ENCODE measurements around the gene ERBB2. TPM values are rescaled to one million over a fixed set of nuclear protein-coding genes. Genes with fewer than 3 reads are reported as not detected.

The ERBB2 gene
- total RNA-seq, 1 experiment from 2014 or later = 4,830 TPM

DNA sequence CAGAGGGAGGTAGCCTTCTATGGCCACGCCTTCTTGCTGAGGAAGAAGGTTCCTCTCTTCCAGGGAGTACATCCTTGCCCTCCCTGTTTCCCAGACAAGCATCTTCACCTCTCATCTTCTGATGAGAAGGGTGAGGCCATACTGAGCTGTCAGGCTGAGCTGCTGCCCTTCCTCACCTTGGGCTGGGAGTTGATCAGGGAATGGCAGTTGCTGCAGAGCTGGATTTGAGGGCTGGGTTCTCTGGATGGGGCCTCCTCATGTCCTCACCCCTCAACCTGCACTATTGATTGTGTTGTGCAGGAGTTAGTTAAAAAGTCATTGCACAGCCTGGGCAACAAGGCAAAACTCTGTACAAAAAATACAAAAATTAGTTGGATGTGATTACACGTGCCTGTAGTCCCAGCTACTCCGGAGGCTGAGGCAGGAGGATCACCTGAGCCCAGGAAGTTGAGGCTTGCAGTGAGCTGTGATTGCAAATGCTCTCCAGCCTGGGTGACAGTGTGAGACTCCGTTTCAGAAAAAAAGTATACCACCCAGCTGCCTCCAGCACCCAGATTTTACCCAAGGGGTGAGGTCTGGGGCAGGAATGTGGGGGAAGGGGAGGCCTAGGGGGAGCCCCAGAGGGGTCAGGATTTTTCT is 2.0 kb downstream of the ERBB2 start:
- no TSS peak for BruUV-seq (replicated peaks)
- peaks cover 74% of the 10 kb centered on the region for H3K4me1 Mint-ChIP-seq (ENCODE audit: low read depth, unreplicated experiment)
- DNase-seq = peak; percentile 90
- CTCF ChIA-PET = interaction anchor here (0.6 to 161.2 kb wide), 24 partner anchors 13 to 879 kb away, joined by 3 to 42089 read pairs (median 30); partner anchors contain the start of genes ERBB2, GRB7, GSDMA and GSDMB
- no peaks in the 10 kb centered on the region for H3K9me3 Mint-ChIP-seq (ENCODE audit: low read depth, unreplicated experiment)
- H3K4me3 Mint-ChIP-seq (ENCODE audit: low read depth, unreplicated experiment) = peak overlapping the region; percentile 71
- H3K27me3 Mint-ChIP-seq (ENCODE audit: unreplicated experiment) = no peaks in the 10 kb centered on the region
- peaks cover 83% of the 10 kb centered on the region for H3K36me3 Mint-ChIP-seq (ENCODE audit: insufficient read depth, unreplicated experiment)
- TF ChIP-seq, protein P1, sequence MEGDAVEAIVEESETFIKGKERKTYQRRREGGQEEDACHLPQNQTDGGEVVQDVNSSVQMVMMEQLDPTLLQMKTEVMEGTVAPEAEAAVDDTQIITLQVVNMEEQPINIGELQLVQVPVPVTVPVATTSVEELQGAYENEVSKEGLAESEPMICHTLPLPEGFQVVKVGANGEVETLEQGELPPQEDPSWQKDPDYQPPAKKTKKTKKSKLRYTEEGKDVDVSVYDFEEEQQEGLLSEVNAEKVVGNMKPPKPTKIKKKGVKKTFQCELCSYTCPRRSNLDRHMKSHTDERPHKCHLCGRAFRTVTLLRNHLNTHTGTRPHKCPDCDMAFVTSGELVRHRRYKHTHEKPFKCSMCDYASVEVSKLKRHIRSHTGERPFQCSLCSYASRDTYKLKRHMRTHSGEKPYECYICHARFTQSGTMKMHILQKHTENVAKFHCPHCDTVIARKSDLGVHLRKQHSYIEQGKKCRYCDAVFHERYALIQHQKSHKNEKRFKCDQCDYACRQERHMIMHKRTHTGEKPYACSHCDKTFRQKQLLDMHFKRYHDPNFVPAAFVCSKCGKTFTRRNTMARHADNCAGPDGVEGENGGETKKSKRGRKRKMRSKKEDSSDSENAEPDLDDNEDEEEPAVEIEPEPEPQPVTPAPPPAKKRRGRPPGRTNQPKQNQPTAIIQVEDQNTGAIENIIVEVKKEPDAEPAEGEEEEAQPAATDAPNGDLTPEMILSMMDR (IDR thresholded peaks at IDR 0.05; ENCODE audit: unreplicated experiment) = no peak
- intact Hi-C loops (cut with micrococcal nuclease; ENCODE audit: unreplicated experiment) = loop anchor here (1.0 to 5.0 kb wide), 7 partner anchors 26 to 715 kb away; partner anchors contain the start of genes PSMD3, STARD3 and TOP2A
- peak overlapping the region; percentile 67 for H3K27ac Mint-ChIP-seq (ENCODE audit: unreplicated experiment)

DNA sequence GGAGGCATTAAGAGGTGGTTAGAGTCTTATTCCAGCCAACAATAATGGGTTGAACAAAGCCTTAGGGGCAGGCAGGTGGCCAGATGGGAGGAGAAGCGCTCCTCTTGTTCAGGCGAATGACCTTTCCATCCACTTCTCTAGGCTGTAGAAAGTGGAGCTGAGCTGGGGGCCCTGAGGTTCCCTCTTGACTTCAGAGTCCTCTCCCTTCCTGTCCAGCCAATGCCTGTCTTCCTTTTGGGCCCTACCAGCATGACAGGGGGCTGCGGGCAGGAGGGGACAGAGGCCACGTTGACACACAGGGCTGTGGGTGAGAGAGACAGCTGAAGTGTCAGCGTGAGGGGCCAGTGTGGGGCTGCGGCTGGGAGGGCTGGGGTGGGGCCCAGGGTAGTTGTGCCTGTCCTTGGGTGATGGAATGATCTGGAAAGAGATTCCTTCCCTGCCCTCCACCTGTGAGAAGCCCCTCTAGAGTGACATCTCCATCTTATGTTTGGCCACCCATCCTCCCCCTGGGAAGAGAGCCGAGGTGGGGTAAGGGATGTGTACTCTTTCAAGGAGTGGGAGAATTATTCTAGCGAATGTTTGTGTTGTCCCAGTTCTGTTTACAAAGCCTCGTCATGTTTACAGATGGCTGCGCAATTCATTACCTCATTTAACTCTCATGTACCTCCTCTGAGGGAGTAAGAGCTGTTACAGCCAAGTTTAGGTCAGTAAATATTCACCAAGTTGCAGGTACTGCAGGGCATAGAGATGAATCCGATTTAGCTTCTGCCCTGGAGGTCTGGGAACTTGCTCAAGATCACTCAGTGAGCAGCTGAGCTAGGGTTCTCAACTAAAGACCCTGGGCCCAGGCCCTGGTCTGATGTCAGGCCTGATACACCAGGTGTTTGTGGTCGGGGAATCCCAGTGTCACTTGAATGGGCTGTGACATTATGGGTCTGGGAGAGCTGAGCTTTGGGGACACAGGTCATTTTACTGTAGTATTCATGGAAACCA is 3.3 kb downstream of the ERBB2 start:
- CTCF ChIA-PET = interaction anchor here (0.5 to 161.2 kb wide), 36 partner anchors 12 to 1845 kb away, joined by 3 to 42089 read pairs (median 5); partner anchors contain the start of genes ERBB2, GRB7, GSDMA and GSDMB
- intact Hi-C loops (cut with micrococcal nuclease; ENCODE audit: unreplicated experiment) = loop anchor here (5.0 kb wide), 3 partner anchors 51 to 714 kb away; partner anchors contain the start of gene TOP2A
- Mint-ChIP-seq H3K36me3 (ENCODE audit: insufficient read depth, unreplicated experiment) (peaks cover 96% of the 10 kb centered on the region), H3K4me3 (ENCODE audit: low read depth, unreplicated experiment) (peak overlapping the region; percentile 71), H3K27ac (ENCODE audit: unreplicated experiment) (peak overlapping the region; percentile 67), H3K9me3 (ENCODE audit: low read depth, unreplicated experiment) (no peaks in the 10 kb centered on the region), H3K27me3 (ENCODE audit: unreplicated experiment) (no peaks in the 10 kb centered on the region), H3K4me1 (ENCODE audit: low read depth, unreplicated experiment) (peaks cover 87% of the 10 kb centered on the region)
- TF ChIP-seq, protein P1 (IDR thresholded peaks at IDR 0.05; ENCODE audit: unreplicated experiment) = no peak
- BruUV-seq (replicated peaks) = no TSS peak
- DNase-seq = peak; percentile 95

DNA sequence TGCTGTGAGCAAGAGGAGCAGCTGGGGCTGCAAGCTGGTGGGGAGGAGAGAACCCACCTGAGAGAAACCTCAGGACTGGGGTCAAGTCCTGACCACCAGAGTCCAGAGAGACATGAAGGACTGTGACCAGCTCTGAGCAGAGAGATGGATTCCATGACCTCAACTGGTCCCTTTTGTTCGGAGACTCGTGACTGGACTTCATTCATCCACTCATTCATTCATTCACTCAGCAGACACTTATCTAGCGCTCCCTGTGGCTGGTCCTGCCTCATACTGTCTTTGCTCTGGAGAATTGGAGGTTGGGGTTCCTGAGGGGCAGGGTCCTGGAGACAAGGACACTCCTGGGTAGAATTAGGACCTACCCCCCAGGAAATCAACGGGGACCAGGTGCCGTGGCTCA is 4.0 kb downstream of the ERBB2 start:
- intact Hi-C loops (cut with micrococcal nuclease; ENCODE audit: unreplicated experiment) = loop anchor here (5.0 kb wide), 3 partner anchors 52 to 713 kb away; partner anchors contain the start of gene TOP2A
- CTCF ChIA-PET = interaction anchor here (0.6 to 161.2 kb wide), 25 partner anchors 11 to 1844 kb away, joined by 3 to 42089 read pairs (median 9); partner anchors contain the start of genes ERBB2, GRB7, GSDMA and GSDMB
- peak overlapping the region; percentile 67 for H3K27ac Mint-ChIP-seq (ENCODE audit: unreplicated experiment)
- peaks cover 90% of the 10 kb centered on the region for H3K4me1 Mint-ChIP-seq (ENCODE audit: low read depth, unreplicated experiment)
- no peak for DNase-seq
- TF ChIP-seq, protein P1 (IDR thresholded peaks at IDR 0.05; ENCODE audit: unreplicated experiment) = no peak
- no peaks in the 10 kb centered on the region for H3K27me3 Mint-ChIP-seq (ENCODE audit: unreplicated experiment)
- BruUV-seq (replicated peaks) = no TSS peak
- peaks cover 100% of the 10 kb centered on the region for H3K36me3 Mint-ChIP-seq (ENCODE audit: insufficient read depth, unreplicated experiment)
- peak overlapping the region; percentile 71 for H3K4me3 Mint-ChIP-seq (ENCODE audit: low read depth, unreplicated experiment)
- H3K9me3 Mint-ChIP-seq (ENCODE audit: low read depth, unreplicated experiment) = no peaks in the 10 kb centered on the region

All from Calu3 (cell line).